Endothelial cell of umbilical vein (primary cell): ENCODE measurements around the gene MVB12B.

Source experiments
- EZH2 ChIP-seq: IDR thresholded peaks from 2 replicates; pipeline ENCODE4 v1.6.1; 2012; ENCODE audit warnings: borderline replicate concordance, low read depth, mild to moderate bottlenecking, moderate library complexity, low read length, inconsistent platforms; ENCODE audit not compliant: severe bottlenecking
- JUN ChIP-seq: IDR thresholded peaks from 2 replicates; pipeline ENCODE4 v1.6.1; 2011; ENCODE audit warnings: borderline replicate concordance, low read depth; ENCODE audit not compliant: insufficient read length, insufficient read depth
- MYC ChIP-seq: IDR thresholded peaks from one replicate; pipeline ENCODE4 v1.6.1; 2011; ENCODE audit warnings: mild to moderate bottlenecking, low read depth, low read length
- POLR2A ChIP-seq: IDR thresholded peaks from 2 replicates; pipeline ENCODE4 v1.6.1; 2012; ENCODE audit warnings: low read depth, mild to moderate bottlenecking, control low read depth, low read length
- POLR2AphosphoS5 ChIP-seq: IDR thresholded peaks from 2 replicates; pipeline ENCODE4 v1.6.1; 2012; ENCODE audit warnings: low read depth, mild to moderate bottlenecking, control low read depth, low read length, moderate library complexity; ENCODE audit not compliant: insufficient read depth
- TF ChIP-seq, protein P1 (sequence below), 2 donors: IDR thresholded peaks; 1 replicate in 1 of 2; 2 replicates in 1 of 2; pipeline ENCODE4 v1.5.1; 2011; ENCODE audit warnings: low read length in 2 of 2, mild to moderate bottlenecking in 2 of 2, moderate library complexity in 2 of 2, control low read depth in 1 of 2, inconsistent platforms in 1 of 2, low read depth in 1 of 2; ENCODE audit not compliant: insufficient read depth in 1 of 2; ENCODE audit errors: extremely low read depth in 1 of 2
- TF ChIP-seq, protein P2 (sequence below): IDR thresholded peaks from 2 replicates; pipeline ENCODE4 v1.6.1; 2011; ENCODE audit not compliant: insufficient read depth, insufficient read length

DNA sequence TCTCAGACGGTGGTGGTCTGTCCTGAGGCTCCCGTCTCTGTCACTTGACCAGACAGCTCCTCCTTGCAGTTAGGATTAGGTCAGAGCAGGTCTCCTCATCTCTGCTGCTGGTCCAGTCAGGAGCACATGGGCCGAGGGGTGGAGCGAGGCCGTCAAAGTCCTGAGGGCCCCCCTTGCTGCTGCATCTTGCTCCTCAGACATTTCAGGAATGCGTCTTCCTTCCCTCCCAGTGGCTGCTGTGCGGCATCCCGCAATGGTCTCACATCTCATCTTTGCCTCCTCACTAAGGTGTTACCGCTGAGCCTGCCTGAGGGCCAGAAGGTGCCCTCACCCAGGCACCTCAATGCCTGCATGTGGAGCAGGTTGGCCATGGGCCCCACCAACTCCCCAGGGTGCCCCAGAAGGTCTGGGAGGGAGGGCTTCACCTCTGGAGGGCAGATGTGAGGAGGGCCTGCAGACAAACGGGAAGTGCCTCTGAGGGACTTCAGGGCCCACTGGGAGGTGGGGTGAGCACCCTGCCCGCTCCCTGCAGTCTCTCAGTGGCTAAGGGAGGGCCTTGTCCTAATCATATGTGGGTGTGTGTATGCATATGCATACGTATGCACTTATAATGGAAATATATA lies 149.4 kb downstream of the MVB12B start:
- TF ChIP-seq, protein P1, sequence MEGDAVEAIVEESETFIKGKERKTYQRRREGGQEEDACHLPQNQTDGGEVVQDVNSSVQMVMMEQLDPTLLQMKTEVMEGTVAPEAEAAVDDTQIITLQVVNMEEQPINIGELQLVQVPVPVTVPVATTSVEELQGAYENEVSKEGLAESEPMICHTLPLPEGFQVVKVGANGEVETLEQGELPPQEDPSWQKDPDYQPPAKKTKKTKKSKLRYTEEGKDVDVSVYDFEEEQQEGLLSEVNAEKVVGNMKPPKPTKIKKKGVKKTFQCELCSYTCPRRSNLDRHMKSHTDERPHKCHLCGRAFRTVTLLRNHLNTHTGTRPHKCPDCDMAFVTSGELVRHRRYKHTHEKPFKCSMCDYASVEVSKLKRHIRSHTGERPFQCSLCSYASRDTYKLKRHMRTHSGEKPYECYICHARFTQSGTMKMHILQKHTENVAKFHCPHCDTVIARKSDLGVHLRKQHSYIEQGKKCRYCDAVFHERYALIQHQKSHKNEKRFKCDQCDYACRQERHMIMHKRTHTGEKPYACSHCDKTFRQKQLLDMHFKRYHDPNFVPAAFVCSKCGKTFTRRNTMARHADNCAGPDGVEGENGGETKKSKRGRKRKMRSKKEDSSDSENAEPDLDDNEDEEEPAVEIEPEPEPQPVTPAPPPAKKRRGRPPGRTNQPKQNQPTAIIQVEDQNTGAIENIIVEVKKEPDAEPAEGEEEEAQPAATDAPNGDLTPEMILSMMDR (IDR thresholded peaks at IDR 0.05; ENCODE audit: extremely low read depth in 1 of 2, insufficient read depth in 1 of 2, low read depth in 1 of 2, low read length in 2 of 2) = no peak
- TF ChIP-seq POLR2A (no peak), EZH2 (no peak), JUN (no peak), MYC (no peak), POLR2AphosphoS5 (no peak)
- TF ChIP-seq, protein P2, sequence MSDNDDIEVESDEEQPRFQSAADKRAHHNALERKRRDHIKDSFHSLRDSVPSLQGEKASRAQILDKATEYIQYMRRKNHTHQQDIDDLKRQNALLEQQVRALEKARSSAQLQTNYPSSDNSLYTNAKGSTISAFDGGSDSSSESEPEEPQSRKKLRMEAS = no peak
